Measurements from ENCODE around the gene KHDC1.

- no peak for TF ChIP-seq CTCF (IDR thresholded peaks at IDR 0.05; ENCODE audit: insufficient read depth, low read length, poor library complexity, severe bottlenecking)
- TF ChIP-seq EZH2phosphoT487 (conservative IDR thresholded peaks at IDR 0.05; ENCODE audit: low read length), result no peak
Observed at GRCh38 chr6:73200735-73201134, 62.3 kb downstream of the KHDC1 start.
